HG03060 (cell line): ENCODE results near the gene LRWD1.
"Not testable (repeated sequence)": the region's sequence is repeated elsewhere in the genome, so short reads cannot be mapped to it uniquely, and the experiment has no call there.

Experiments
- ATAC-seq: cut with Tn5 transposase; IDR thresholded peaks from one replicate; pipeline ENCODE4 v1.9.1; 2021; ENCODE audit warnings: low read depth, moderate number of reproducible peaks; ENCODE audit not compliant: unreplicated experiment

LRWD1 gene

DNA sequence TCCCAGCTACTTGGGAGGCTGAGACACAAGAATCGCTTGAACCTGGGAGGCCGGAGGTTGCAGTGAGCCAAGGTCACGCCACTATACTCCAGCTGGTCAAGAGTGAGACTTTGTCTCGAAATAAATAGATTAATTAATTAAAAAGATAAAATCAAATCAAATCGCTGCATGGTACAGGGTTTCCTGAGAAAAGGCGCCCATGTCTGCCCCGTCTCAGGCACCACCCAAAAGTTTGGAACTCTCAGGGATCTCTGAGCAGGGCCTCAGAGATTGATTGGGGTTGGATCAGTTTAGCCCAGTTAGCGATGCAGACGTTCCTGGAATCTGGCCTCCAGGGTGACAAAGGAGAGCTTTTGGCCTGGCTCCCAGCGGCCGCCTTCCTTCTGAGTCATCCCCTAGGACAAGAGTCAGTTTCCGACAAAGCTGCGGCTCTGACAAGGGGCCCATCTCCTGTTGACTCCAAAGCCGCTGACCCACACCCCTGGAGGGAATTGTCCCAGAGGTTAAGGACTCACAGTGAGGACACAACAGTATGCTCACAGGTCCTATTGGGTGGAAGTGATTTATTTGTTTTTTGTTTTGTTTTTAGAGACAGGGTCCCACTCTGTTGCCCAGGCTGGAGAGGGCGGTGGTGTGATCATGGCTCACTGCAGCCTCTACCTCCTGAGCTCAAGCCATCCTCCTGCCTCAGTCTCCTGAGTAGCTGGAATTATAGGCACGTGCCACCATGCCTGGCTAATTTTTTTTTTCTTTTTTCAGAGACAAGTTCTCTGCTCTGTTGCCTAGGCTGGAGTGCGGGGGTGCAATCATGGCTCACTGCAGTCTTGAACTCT, 24.6 kb upstream of the LRWD1 start:
- no peak for ATAC-seq

DNA sequence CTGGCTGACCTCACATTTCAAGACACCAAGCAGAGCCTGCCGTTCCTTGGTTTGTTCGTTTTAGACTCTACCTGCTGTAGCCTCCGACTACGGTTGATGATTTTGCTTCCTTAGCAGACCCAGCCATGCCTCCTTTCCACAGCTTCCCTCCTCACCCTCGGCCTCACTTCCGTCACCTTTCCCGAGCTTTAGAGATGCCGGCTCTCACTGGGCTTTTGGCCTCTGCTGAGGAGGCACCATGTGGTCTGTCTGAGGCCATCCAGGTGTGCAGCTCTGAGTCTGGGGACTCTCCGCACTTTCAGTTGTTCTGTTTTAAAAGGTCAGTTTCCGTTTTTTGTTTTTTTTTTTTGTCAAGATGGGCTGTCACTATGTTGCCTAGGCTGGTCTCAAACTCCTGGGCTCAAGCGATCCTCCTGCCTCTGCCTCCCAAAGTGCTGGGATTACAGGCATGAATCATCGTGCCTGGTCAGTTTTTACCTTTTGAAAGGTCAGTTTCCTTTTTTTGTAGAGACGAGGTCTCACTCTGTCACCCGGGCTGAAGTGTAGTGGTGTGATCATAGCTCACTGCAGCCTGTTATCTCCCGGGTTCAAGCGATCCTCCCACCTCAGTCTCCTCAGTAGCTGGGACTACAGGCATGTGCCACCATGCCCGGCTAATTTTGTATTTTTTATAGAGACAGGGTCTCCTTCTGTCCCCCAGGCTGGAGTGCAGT, 19.7 kb upstream of the LRWD1 start:
- ATAC-seq = no peak

DNA sequence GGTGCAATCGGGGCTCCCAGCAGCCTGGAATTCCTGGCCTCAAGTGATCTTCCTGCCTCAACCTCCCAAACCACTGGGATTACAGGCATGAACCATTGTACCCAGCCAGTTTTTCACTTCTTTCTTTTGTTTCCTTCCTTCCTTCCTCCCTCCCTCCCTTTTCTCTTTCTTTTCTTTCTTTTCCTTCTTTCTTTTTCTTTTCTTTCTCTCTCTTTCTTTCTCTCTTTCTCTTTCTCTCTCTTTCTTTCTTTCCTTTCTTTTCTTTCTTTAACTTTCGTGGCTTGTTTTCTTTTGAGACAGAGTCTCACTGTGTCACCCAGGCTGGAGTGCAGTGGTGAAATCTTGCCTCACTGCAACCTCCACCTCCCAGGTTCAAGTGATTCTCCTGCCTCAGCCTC, 19.1 kb upstream of the LRWD1 start:
- ATAC-seq = no peak

DNA sequence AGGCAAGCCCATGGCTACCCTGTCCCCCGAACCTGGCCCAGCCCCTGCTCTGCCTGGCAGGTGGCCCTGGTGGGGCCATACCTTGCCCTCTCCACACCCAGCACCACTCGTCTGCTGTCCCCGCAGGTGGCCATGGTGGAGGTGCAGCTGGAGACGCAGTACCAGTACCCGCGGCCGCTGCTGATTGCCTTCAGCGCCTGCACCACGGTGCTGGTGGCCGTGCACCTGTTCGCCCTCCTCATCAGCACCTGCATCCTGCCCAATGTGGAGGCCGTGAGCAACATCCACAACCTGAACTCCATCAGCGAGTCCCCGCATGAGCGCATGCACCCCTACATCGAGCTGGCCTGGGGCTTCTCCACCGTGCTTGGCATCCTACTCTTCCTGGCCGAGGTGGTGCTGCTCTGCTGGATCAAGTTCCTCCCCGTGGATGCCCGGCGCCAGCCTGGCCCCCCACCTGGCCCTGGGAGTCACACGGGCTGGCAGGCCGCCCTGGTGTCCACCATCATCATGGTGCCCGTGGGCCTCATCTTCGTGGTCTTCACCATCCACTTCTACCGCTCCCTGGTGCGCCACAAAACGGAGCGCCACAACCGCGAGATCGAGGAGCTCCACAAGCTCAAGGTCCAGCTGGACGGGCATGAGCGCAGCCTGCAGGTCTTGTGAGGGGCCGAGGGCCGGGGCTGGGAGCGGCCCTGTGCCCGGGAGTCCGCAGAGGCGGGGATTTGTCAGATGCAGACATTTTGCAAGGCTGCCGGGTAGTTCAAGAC, 18.2 kb upstream of the LRWD1 start:
- ATAC-seq = no peak

DNA sequence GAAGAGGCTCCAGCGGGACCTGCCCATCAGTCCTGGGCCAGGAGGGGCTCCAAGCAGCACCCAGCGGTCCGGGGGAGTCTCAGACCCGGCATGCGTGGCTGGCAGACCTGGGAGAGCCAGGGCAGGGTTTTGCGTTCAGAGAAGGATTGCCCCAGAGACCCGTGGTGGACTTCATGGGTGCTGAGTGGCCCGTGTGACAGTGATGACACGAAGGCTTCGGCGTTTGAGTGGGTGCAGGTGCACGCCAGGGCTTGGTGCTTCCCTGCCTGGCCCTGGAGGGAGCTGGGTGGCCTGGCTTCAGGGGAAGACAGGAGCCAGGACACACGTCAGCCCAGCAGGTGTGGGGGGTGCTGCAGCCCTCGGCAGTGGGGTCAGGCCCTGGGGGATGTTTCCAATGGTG, 17.5 kb upstream of the LRWD1 start:
- ATAC-seq = no peak

DNA sequence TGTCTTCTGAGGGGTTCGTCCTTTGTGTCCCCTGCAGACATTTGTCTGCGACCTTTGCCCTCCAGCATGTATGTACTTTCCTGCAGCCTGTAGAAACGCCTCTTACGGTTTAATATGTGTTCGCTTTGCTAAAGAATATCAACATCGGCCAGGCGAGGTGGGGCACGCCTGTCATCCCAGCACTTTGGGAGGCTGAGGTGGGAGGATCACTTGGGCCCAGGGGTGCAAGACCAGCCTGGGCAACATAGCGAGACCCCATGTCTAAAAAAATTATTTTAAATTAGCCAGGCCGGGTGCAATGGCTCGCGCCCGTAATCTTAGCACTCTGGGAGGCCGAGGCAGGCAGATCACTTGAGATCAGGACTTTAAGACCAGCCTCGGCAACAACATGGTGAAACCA, 15.6 kb upstream of the LRWD1 start:
- ATAC-seq = no peak

DNA sequence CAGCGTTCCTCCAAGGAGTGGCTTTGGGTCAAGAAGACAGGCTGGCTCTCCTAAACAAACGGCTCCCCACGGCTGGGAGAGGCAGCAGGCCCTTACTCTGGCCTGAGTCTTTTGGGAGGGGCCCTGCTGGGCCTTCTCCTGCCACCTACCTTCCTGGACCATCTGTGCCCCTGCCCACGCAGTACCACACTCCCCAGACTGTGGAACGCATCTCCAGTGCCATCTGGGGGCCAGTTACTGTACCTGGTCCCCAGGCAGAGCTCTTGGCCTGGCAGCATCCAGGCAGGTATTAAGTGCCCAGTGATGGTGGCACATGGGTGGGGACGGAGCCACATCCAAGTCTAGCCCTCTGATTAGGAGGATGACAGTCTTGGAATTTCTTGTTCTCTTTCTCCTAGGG, 14.5 kb upstream of the LRWD1 start:
- no peak for ATAC-seq

DNA sequence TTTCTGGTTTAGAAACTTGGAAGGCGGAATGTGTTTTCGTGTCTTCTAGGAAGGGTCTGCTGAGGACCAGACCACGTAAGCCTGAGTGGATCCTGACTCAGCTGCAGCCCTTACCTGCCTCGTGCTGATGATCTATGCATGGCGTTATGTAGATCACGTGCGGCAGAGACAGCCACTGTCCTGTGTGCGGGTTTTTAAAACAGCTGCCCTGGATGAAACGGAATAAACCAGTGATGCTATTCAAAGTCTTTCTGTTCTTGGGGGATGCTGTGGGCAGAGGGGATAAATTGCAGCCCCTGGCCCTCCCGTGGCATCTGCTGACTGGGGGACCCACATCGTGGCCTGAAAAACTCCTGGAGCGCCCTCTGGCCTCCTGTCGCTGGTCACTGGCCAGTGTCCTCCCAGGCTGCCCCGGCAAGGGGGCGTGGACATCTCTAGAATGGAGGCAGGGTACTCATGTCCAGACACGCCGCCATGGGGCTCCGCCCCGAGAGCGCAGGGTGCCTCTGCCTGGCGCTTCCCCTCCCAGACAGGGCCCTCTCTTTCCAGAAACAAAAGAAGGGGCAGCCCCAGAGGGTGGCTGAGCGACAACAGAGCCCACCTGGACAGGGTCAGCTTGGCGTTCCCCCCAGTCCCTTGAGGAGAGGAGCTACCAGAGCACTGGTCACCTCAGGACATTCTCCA, 13.3 kb upstream of the LRWD1 start:
- no peak for ATAC-seq

DNA sequence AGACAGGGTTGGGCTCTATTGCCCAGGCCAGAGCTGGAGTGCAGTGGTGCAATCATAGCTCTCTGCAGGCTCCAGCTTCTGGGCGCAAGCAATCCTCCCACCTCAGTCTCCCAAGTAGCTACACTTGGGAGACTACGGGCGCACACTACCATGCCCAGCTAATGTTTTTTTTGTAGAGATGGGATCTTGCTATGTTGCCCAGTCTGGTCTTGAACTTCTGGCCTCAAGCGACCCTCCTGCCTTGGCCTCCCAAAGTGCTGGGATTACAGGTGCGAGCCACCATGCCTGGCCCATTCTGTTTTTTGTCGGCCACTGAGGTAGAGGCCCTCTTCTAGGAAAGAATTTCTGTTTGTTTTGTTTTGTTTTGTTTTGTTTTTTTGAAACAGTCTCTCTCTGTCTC, 12.3 kb upstream of the LRWD1 start:
- no peak for ATAC-seq

DNA sequence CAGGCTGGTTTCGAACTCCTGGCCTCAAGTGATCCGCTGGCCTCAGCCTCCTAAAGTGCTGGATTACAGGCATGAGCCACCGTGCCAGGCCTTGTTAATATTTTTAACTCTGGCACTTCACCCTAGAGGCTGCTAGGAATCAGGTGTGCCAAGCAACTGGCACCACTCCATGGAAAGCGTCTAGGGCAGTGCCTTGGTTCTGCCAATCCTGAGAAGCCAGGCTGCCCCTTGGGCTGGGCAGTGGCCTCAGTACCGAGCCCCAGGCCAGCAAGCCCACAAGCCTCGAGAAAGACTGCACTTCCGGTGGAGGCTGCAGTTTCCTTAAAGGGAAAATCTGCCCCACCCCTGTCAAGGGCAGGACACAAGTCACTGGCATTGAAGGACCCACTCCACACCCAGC, 11.5 kb upstream of the LRWD1 start:
- no peak for ATAC-seq

DNA sequence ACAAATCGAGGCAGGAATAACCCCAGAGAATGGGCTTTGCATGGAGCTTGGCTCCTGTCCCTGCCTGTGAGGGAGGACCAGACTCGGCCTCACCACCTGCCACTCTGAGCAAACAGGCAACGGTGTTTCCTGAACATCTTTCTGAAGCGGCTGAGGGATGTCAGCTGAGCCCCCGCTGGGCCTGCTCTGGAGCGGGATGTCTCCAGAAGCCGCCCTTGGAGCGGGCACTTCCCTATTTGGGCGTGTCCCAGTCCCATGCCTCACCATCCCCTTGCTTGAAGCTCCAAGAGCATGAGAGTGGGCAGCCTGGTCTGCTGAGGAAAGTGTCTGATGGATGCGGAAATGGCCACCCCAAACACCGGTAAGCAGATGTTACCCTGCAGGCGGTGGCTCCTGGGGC, 10.3 kb upstream of the LRWD1 start:
- ATAC-seq = no peak

DNA sequence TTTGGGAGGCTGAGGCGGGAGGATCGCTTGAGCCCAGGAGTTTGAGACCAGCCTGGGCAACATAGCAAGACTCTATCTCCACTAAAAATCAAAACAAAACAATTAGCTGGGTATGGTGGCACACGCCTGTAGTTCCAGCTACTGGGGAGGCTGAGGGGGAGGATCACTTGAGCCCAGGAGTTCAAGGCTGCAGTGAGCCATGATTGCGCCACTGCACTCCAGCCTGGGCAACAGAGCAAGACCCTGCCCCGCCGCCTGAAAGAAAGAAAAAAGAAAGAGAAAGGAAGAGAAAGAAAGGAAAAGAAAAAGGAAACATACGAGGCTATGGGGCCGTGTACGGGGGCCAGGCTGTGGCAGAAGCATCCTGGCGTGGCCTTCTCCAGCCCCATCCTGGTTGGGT, 9.9 kb upstream of the LRWD1 start:
- not testable (repeated sequence) for ATAC-seq

DNA sequence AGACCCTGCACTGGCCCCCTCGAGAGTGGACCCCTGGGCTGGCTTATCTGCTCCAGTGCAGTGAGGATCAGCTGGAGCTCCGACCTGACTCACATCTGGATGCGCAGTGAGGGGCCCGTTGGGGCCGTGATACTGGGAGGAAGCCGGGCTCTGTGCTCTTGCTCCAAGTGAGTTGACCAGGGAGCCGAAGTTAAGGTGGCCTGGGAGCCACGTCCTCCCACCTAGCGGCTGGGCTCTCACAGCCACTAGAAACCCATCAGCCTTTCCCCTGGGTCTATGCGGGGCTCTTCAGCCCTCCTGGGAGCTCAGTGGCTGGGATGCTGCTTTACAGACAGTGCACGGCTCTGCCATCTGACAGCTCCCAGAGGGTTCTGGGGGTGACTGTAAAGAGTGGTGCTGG, 9.2 kb upstream of the LRWD1 start:
- no peak for ATAC-seq

DNA sequence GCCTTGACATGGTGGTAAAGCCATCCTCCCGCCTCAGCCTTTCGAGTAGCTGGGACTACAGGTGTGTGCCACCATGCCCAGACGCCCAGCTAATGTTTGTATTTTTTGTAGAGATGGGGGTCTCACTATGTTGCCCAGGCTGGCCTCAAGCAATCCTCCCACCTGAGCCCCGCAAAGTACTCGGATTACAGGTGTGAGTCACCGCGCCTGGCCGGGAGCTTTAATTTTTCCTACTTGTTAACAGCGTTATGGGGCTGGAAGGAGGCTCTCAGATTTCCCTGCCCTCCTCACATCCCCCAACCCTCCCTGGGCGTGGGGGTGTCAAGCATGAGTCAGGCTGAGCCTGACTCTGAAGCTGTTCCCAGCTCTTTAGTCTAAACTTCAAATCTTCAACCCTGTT, 8.5 kb upstream of the LRWD1 start:
- no peak for ATAC-seq

DNA sequence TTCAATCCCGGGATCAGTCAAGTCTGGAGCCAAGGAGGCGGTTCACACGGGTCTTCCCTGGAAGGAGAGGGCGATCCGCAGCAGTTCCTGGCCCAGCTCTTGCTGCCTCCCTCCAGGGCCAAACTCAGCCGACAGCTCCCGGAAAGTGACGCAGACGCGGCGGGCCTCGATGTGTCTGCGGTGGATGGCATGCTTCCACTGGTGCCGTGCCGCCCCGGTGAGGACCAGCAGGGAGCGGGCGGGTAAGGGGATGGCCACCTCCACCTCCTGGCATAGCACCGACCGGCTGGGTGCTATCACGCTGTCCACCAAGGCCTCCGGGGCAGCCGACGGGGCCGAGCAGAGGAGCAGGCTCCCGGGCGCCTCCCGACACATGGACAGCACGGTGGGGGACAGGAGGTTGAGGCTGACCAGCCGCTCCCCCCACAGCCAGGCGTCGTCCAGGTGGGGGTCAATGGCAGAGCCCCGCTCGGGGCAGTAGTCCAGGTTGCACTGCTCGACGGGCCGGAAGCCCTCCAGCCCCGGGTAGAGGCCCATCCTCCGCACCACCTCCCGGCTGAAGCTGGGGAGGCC, 7.3 kb upstream of the LRWD1 start:
- no peak for ATAC-seq

DNA sequence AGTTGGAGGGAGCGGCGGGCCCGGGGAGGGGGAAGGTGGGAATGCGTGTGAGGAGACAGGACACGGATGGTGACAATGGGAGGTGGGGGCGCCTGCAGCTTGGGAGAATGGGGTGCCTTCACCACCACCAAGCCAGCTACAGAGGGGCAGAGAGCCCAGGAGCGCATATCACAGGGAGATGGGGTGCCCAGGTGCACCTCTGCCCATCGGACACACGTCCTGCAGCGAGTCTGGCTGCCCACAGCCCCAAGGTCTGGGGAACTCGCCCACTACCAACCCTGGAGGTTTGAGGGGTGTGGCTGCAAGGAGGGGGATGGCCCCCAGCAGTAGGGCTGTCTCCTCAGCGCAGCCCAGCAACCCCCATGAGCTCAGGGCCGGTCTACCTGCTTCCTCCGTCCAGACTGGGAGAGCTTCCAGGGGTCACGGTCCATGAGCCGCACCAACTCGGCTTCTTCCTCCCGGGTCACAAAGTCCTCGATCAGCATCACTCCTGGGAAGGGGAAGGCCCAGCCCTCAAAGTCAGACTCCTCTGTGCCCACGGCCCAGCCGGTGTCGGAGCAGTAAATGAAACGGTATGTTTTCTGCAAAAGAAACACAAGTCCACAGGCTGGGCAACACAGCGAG, 5.5 kb upstream of the LRWD1 start:
- no peak for ATAC-seq

DNA sequence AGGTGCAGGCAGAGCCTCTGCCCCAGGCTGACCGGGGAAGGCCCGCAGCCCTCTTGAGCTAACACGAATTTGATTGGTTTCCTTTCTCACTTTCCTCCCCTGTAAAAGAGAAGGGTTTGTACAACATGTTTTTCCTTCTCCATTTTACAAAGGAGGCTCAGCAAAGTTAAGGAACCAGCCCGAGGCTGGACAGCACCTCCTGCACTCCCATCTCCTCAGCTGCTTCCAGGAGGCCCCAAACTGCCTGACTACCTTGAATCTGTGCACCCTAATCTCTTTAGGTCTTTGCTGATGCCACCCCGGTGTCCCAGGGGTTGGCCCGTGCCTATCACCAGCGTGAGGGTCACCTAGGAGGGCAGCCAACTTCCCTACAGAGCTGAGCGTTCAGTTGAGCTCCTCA, 4.3 kb upstream of the LRWD1 start:
- no peak for ATAC-seq

DNA sequence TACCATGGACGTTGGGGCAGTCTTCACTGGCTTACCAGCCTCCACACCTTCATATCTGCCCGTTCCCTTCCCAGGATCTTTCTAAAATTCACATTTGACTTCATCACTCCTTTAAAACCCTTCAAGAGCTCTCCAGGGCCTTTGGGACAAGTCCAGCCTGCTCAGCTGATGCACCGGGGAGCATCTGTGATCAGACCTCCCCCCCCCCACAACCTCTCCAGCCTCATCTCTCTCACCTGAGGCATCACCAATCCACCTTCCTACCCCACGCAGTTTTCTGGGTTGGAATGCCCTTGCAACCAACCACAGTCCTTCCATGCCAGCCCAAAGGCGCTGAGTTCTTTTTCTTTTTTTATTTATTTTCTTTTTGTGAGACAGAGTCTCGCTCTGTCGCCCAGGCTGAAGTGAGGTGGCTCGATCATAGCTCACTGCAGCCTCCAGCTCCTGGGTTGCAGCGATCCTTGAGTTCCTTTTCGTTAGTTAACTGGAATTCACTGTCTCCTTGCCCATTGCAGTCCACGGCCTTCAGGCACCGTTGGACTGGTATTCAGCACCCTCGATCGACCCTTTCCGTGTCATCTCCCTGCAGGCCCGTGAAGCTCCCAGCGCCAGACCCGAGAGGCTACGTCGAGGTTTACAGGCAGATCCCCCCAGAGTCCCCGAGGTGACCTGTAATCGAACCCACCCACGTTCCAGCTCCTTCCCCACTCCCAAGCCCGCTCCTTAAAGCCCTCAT, 775 bp upstream of the LRWD1 start:
- ATAC-seq = no peak

DNA sequence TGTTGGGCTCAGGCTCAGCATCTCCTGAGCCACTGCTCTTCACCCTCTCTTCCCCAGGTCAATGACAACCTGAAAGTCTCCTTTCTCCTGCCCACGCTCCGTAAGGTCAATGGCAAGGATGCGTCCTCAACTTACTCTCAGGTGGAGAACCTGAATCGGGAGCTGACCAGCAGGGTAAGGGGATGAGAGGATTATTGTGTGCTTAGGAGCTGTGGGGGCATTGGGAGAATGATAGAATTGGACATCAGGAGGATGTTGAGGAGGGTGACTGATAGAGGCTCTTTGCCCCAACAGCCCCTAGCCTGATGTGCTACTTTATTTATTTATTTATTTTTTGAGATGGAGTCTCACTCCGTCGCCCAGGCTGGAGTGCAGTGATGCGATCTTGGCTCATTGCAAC, 1.3 kb downstream of the LRWD1 start:
- ATAC-seq = no peak
